HCT116 (cell line): ENCODE data around the gene FAM200B. TPM values are rescaled to one million over a fixed set of nuclear protein-coding genes. Genes with fewer than 3 reads are reported as not detected.
A peak's percentile ranks its signal among the peaks of the same experiment; 100 is the strongest.

Experiments used
- ATAC-seq: fragments of 200-7000 bp; cut with Tn5 transposase; 2 replicates; pipeline ENCODE4 v1.9.1; 2020; ENCODE audit warnings: mild to moderate bottlenecking, moderate library complexity
- BruUV-seq: library from RNA; stranded (reverse); fragments of 400-500 nt; replicated peaks from 2 replicates; lab custom pipeline; 2021; lab: Mats Ljungman, UMichigan
- CTCF ChIA-PET: fragments of 300-600 bp; sonication (Branson Sonifier 250); formaldehyde crosslinking; loops from one replicate; lab custom pipeline; 2021; ENCODE audit warnings: antibody characterized with exemption; lab: Charles Lee
- POLR2A ChIA-PET: fragments of 300-600, 350-600 bp; sonication (Branson Sonifier 250); formaldehyde crosslinking; loops from one replicate; lab custom pipeline; 2021; ENCODE audit warnings: antibody characterized with exemption; lab: Charles Lee
- RAD21 ChIA-PET, 2 experiments: fragments of 300-600 bp; sonication (Branson Sonifier 250); formaldehyde crosslinking; loops; one replicate each; lab custom pipeline; 2023; ENCODE audit warnings: low total read pairs in 2 of 2; ENCODE audit not compliant: uncharacterized antibody in 2 of 2, unreplicated experiment in 2 of 2, low non-redundant PET in 1 of 2; lab: Charles Lee
- DNase-seq: peaks from one replicate; pipeline ENCODE4 v3.0.0-alpha.2; 2010; ENCODE audit warnings: low read depth, low spot score
- H2AFZ ChIP-seq: fragments of 200-600 bp; shearing (Covaris generic), sonication (generic); 2 replicates; pipeline ENCODE4 v1.6.1; 2017; ENCODE audit warnings: low read depth, mixed run types, mixed read lengths, antibody characterized with exemption, low read length; ENCODE audit not compliant: poor library complexity, severe bottlenecking
- H3K27ac ChIP-seq: 2 replicates; pipeline ENCODE4 v1.5.1; 2012; ENCODE audit warnings: low read depth, low read length
- H3K27me3 ChIP-seq: fragments of 200-600 bp; sonication (generic); 2 replicates; pipeline ENCODE4 v1.6.1; 2016; ENCODE audit warnings: mixed run types, low read length, mixed read lengths; ENCODE audit not compliant: insufficient read depth
- H3K36me3 ChIP-seq, 2 experiments: fragments of 200-500 bp in 1 of 2; fragments of 200-600 bp in 1 of 2; sonication (Bioruptor generic) in 1 of 2; sonication (generic) in 1 of 2; 2 replicates each; pipeline versions ENCODE4 v1.5.1 to v1.6.1; 2014 to 2016; ENCODE audit warnings: low read length in 2 of 2, inconsistent platforms in 1 of 2, mixed read lengths in 1 of 2, mixed run types in 1 of 2; ENCODE audit not compliant: insufficient read depth in 2 of 2, control insufficient read depth in 1 of 2
- H3K4me1 ChIP-seq, 2 experiments: fragments of 200-600 bp in 1 of 2; sonication (generic) in 1 of 2; 2 replicates each; pipeline versions ENCODE4 v1.5.1 to v1.6.1; 2012 to 2017; ENCODE audit warnings: low read length in 2 of 2, inconsistent platforms in 1 of 2, mild to moderate bottlenecking in 1 of 2, mixed read lengths in 1 of 2, mixed run types in 1 of 2, moderate library complexity in 1 of 2; ENCODE audit not compliant: insufficient read depth in 2 of 2, control insufficient read depth in 1 of 2
- H3K4me2 ChIP-seq: fragments of 200-600 bp; sonication (generic); 2 replicates; pipeline ENCODE4 v1.6.1; 2017; ENCODE audit warnings: mixed run types, low read length, mixed read lengths
- H3K4me3 ChIP-seq, 2 experiments: fragments of 200-600 bp in 1 of 2; sonication (generic) in 1 of 2; replicated peaks in 1 of 2; 2 replicates each; pipeline ENCODE4 v1.5.1; 2011 to 2016; ENCODE audit warnings: low read length in 2 of 2, control low read depth in 1 of 2, low read depth in 1 of 2, mild to moderate bottlenecking in 1 of 2, mixed read lengths in 1 of 2, mixed run types in 1 of 2
- H3K79me2 ChIP-seq: fragments of 200-600 bp; sonication (generic); 2 replicates; pipeline ENCODE4 v1.6.1; 2017; ENCODE audit warnings: mild to moderate bottlenecking, mixed run types, low read length, moderate library complexity, mixed read lengths; ENCODE audit not compliant: insufficient read depth
- H3K9ac ChIP-seq: fragments of 200-600 bp; sonication (generic); 2 replicates; pipeline ENCODE4 v1.6.1; 2016; ENCODE audit warnings: low read length, mixed read lengths
- H3K9me2 ChIP-seq: fragments of 200-600 bp; sonication (generic), shearing (Covaris generic); 2 replicates; pipeline ENCODE4 v1.6.1; 2017; ENCODE audit warnings: mixed run types, mild to moderate bottlenecking, moderate library complexity; ENCODE audit not compliant: insufficient read depth
- H3K9me3 ChIP-seq, 2 experiments: fragments of 200-500 bp in 1 of 2; fragments of 200-600 bp in 1 of 2; sonication (Bioruptor generic) in 1 of 2; sonication (generic) in 1 of 2; 2 replicates each; pipeline ENCODE4 v1.6.1; 2014 to 2017; ENCODE audit warnings: low read length in 2 of 2, mixed read lengths in 2 of 2, inconsistent platforms in 1 of 2, low read depth in 1 of 2, mild to moderate bottlenecking in 1 of 2, mixed run types in 1 of 2, moderate library complexity in 1 of 2; ENCODE audit not compliant: control insufficient read depth in 1 of 2, insufficient read depth in 1 of 2
- H4K20me1 ChIP-seq: fragments of 200-600 bp; sonication (generic), shearing (Covaris generic); 2 replicates; pipeline ENCODE4 v1.6.1; 2017; ENCODE audit warnings: mixed run types, mild to moderate bottlenecking, moderate library complexity; ENCODE audit not compliant: insufficient read depth
- CEBPB ChIP-seq: IDR thresholded peaks from 2 replicates; pipeline ENCODE4 v1.6.1; 2012; ENCODE audit warnings: low read depth
- CTCF ChIP-seq, 3 experiments: fragments of 200-600 bp in 1 of 3; sonication (generic) in 1 of 3; IDR thresholded peaks in 2 of 3; conservative IDR thresholded peaks in 1 of 3; 2 replicates each; pipeline ENCODE4 v1.5.1; 2012 to 2017; ENCODE audit warnings: low read depth in 2 of 3, low read length in 2 of 3, antibody characterized with exemption in 1 of 3, borderline replicate concordance in 1 of 3, control low read depth in 1 of 3, mild to moderate bottlenecking in 1 of 3, mixed read lengths in 1 of 3, mixed run types in 1 of 3, moderate library complexity in 1 of 3; ENCODE audit not compliant: insufficient read depth in 1 of 3
- ELF1 ChIP-seq: IDR thresholded peaks from 2 replicates; pipeline ENCODE4 v1.6.1; 2012; ENCODE audit warnings: low read depth, borderline replicate concordance
- EZH2 ChIP-seq: fragments of 200-600 bp; sonication (generic); IDR thresholded peaks from 2 replicates; pipeline ENCODE4 v1.6.1; 2017; ENCODE audit warnings: antibody characterized with exemption, mixed run types
- FOSL1 ChIP-seq: IDR thresholded peaks from 2 replicates; pipeline ENCODE4 v1.6.1; 2012; ENCODE audit warnings: low read depth
- JUND ChIP-seq: IDR thresholded peaks from 2 replicates; pipeline ENCODE4 v1.6.1; 2012
- MAX ChIP-seq: IDR thresholded peaks from 2 replicates; pipeline ENCODE4 v1.6.1; 2012
- POLR2A ChIP-seq: IDR thresholded peaks from 2 replicates; pipeline ENCODE4 v1.7.0; 2011; ENCODE audit warnings: borderline replicate concordance; ENCODE audit not compliant: insufficient read depth, insufficient read length; ENCODE audit errors: extremely low read depth
- POLR2AphosphoS5 ChIP-seq: IDR thresholded peaks from 2 replicates; pipeline ENCODE4 v1.6.1; 2011; ENCODE audit warnings: mild to moderate bottlenecking, low read depth, low read length, moderate library complexity
- RAD21 ChIP-seq: IDR thresholded peaks from 2 replicates; pipeline ENCODE4 v1.6.1; 2012; ENCODE audit warnings: low read depth, mild to moderate bottlenecking
- REST ChIP-seq: IDR thresholded peaks from 2 replicates; pipeline ENCODE4 v1.6.1; 2012; ENCODE audit warnings: low read depth
- SIN3A ChIP-seq: IDR thresholded peaks from 2 replicates; pipeline ENCODE4 v1.6.1; 2012; ENCODE audit warnings: low read depth
- SP1 ChIP-seq: IDR thresholded peaks from 2 replicates; pipeline ENCODE4 v1.6.1; 2012; ENCODE audit warnings: low read depth
- SRF ChIP-seq: IDR thresholded peaks from 2 replicates; pipeline ENCODE4 v1.6.1; 2012; ENCODE audit warnings: low read depth
- TCF7L2 ChIP-seq: IDR thresholded peaks from 2 replicates; pipeline ENCODE4 v1.7.0; 2011; ENCODE audit warnings: borderline replicate concordance, inconsistent platforms; ENCODE audit not compliant: insufficient read depth, insufficient read length; ENCODE audit errors: extremely low read depth
- YY1 ChIP-seq: IDR thresholded peaks from 2 replicates; pipeline ENCODE4 v1.6.1; 2011; ENCODE audit warnings: low read length, low read depth, moderate library complexity, mild to moderate bottlenecking; ENCODE audit not compliant: insufficient replicate concordance; ENCODE audit errors: extremely low read depth
- intact Hi-C: fragments of 100-400 bp; cut with micrococcal nuclease; formaldehyde crosslinking; loops from 2 replicates; pipeline ENCODE4 v1.10.0; 2022
- total RNA-seq: library from RNA; stranded (reverse); gene quantifications from one replicate; pipeline ENCODE4 v1.2.1, GENCODE V29; 2021; ENCODE audit not compliant: unreplicated experiment
- TF ChIP-seq, protein P1 (sequence below): IDR thresholded peaks from 2 replicates; pipeline ENCODE4 v1.6.1; 2012
- TF ChIP-seq, protein P2 (sequence below): IDR thresholded peaks from 2 replicates; pipeline ENCODE4 v1.6.1; 2011; ENCODE audit warnings: mild to moderate bottlenecking, low read length, moderate library complexity; ENCODE audit not compliant: insufficient replicate concordance; ENCODE audit errors: extremely low read depth

Gene FAM200B
- total RNA-seq, 1 experiment from 2014 or later: 26.1 TPM

GRCh38 chr4:15695240-15695699 is 13.6 kb downstream of the FAM200B start (continued):
- TF ChIP-seq EZH2 (no peak), SP1 (peak; percentile 22; the same call in 1 of the 2 replicates)

- H3K36me3 ChIP-seq: no peaks in the 10 kb centered on the region
- no peaks in the 10 kb centered on the region for H3K79me2 ChIP-seq
- ChIA-PET POLR2A (no interaction called here), RAD21 (no interaction called here), CTCF (interaction anchor here (1.2 kb wide), 2 partner anchors 14 to 20 kb away, joined by 3 read pairs; partner anchors contain the start of gene FAM200B)
- no peaks in the 10 kb centered on the region for H4K20me1 ChIP-seq
- H3K4me2 ChIP-seq: peak overlapping the region; percentile 43
- H3K4me1 ChIP-seq: peaks cover 2 to 37% of the 10 kb centered on the region in 2 experiments
- no peak overlapping the region for H3K4me3 ChIP-seq
- intact Hi-C loops: loop anchor here (10.0 kb wide), 1 partner anchor 199 kb away; no protein-coding TSS in a partner anchor
- H2AFZ ChIP-seq: no peak overlapping the region
- no peaks in the 10 kb centered on the region for H3K27me3 ChIP-seq
- H3K9ac ChIP-seq: no peak overlapping the region
- no peak for DNase-seq
- peak; percentile 2; the same call in 1 of the 2 replicates for ATAC-seq
- no peak overlapping the region for H3K27ac ChIP-seq
- H3K9me2 ChIP-seq: no peaks in the 10 kb centered on the region
- BruUV-seq: no TSS peak
- H3K9me3 ChIP-seq: no peaks in the 10 kb centered on the region
- TF ChIP-seq CEBPB (no peak), POLR2AphosphoS5 (no peak), SIN3A (no peak), EZH2 (no peak), SRF (no peak), CTCF (IDR thresholded peaks at IDR 0.05 in 2 of 3, conservative IDR thresholded peaks at IDR 0.05 in 1 of 3; ENCODE audit: borderline replicate concordance in 1 of 3, insufficient read depth in 1 of 3, low read depth in 2 of 3, low read length in 2 of 3) (no peak), ELF1 (no peak), POLR2A (no peak), RAD21 (no peak), TCF7L2 (no peak), MAX (no peak), JUND (no peak), YY1 (no peak), SP1 (no peak), FOSL1 (no peak), REST (no peak)
- TF ChIP-seq, protein P1, sequence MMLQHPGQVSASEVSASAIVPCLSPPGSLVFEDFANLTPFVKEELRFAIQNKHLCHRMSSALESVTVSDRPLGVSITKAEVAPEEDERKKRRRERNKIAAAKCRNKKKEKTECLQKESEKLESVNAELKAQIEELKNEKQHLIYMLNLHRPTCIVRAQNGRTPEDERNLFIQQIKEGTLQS: no peak
- TF ChIP-seq, protein P2, sequence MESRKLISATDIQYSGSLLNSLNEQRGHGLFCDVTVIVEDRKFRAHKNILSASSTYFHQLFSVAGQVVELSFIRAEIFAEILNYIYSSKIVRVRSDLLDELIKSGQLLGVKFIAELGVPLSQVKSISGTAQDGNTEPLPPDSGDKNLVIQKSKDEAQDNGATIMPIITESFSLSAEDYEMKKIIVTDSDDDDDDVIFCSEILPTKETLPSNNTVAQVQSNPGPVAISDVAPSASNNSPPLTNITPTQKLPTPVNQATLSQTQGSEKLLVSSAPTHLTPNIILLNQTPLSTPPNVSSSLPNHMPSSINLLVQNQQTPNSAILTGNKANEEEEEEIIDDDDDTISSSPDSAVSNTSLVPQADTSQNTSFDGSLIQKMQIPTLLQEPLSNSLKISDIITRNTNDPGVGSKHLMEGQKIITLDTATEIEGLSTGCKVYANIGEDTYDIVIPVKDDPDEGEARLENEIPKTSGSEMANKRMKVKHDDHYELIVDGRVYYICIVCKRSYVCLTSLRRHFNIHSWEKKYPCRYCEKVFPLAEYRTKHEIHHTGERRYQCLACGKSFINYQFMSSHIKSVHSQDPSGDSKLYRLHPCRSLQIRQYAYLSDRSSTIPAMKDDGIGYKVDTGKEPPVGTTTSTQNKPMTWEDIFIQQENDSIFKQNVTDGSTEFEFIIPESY: no peak
Observed at GRCh38 chr4:15695729-15696128, 14.1 kb downstream of the FAM200B start.
